Measurements from ENCODE around the gene ISL2. TPM values are rescaled to one million over a fixed set of nuclear protein-coding genes. Genes with fewer than 3 reads are reported as not detected.

The ISL2 gene
- total RNA-seq, 4 donors from 2014 or later = 0.67 to 11.6 TPM; not detected in 2

- Histone ChIP-seq H3K27ac (no peak overlapping the region), H3K9me3 (no peaks in the 10 kb centered on the region), H3K27me3 (peaks cover 0 to under 1% of the 10 kb centered on the region in 2 donors), H3K4me3 (no peak overlapping the region), H3K36me3 (no peaks in the 10 kb centered on the region), H3K4me1 (no peaks in the 10 kb centered on the region)
- TF ChIP-seq CTCF (IDR thresholded peaks at IDR 0.05) (no peak), POLR2A (IDR thresholded peaks at IDR 0.05) (no peak)
- no peak for DNase-seq
These were observed 7.6 kb upstream of the ISL2 start for GRCh38 chr15:76328958-76329357.

- peaks cover 0 to 10% of the 10 kb centered on the region in 2 donors for H3K27me3 ChIP-seq
- H3K36me3 ChIP-seq = no peaks in the 10 kb centered on the region
- H3K4me3 ChIP-seq = no peak overlapping the region
- TF ChIP-seq POLR2A (IDR thresholded peaks at IDR 0.05) = no peak
- peak in 4 of 6 experiments; percentile 29 to 58 (median 41) for TF ChIP-seq CTCF (IDR thresholded peaks at IDR 0.05)
- no peak overlapping the region for H3K27ac ChIP-seq
- DNase-seq = peak in 1 of 3 donors; percentile 69
- H3K4me1 ChIP-seq = peaks cover 0 to 1% (median 0%) of the 10 kb centered on the region in 4 donors
- H3K9me3 ChIP-seq = no peaks in the 10 kb centered on the region
These were observed 6.4 kb upstream of the ISL2 start for GRCh38 chr15:76330080-76330680.

- no peak for DNase-seq
- H3K9me3 ChIP-seq = peaks cover 0 to 6% (median 0%) of the 10 kb centered on the region in 4 donors
- no peak overlapping the region for H3K4me3 ChIP-seq
- H3K36me3 ChIP-seq = no peaks in the 10 kb centered on the region
- H3K27ac ChIP-seq = no peak overlapping the region
- H3K4me1 ChIP-seq = peaks cover 0 to 26% (median 16%) of the 10 kb centered on the region in 4 donors
- no peak for TF ChIP-seq POLR2A (IDR thresholded peaks at IDR 0.05)
- peaks cover 0 to 30% of the 10 kb centered on the region in 2 donors for H3K27me3 ChIP-seq
These were observed 3.8 kb upstream of the ISL2 start for GRCh38 chr15:76332796-76333195.

- TF ChIP-seq POLR2A (IDR thresholded peaks at IDR 0.05) (no peak), CTCF (IDR thresholded peaks at IDR 0.05) (no peak)
- no peak overlapping the region for H3K4me3 ChIP-seq
- no peaks in the 10 kb centered on the region for H3K36me3 ChIP-seq
- H3K4me1 ChIP-seq = peaks cover 0 to 31% (median 20%) of the 10 kb centered on the region in 4 donors
- peaks cover 0 to 36% of the 10 kb centered on the region in 2 donors for H3K27me3 ChIP-seq
- no peak for DNase-seq
- peaks cover 0 to 9% (median 0%) of the 10 kb centered on the region in 4 donors for H3K9me3 ChIP-seq
- no peak overlapping the region for H3K27ac ChIP-seq
These were observed 3.3 kb upstream of the ISL2 start for GRCh38 chr15:76333309-76333708.

GRCh38 chr15:76333720-76334437 is 2.7 kb upstream of the ISL2 start:
- no peak for DNase-seq
- no peak overlapping the region for H3K4me3 ChIP-seq
- peaks cover 0 to 40% of the 10 kb centered on the region in 2 donors for H3K27me3 ChIP-seq
- H3K36me3 ChIP-seq = no peaks in the 10 kb centered on the region
- H3K4me1 ChIP-seq = peaks cover 0 to 35% (median 21%) of the 10 kb centered on the region in 4 donors
- TF ChIP-seq CTCF (IDR thresholded peaks at IDR 0.05) = peak in 3 of 6 experiments; percentile 24 to 32 (median 28)
- no peak for TF ChIP-seq POLR2A (IDR thresholded peaks at IDR 0.05)
- H3K9me3 ChIP-seq = peaks cover 0 to 9% (median 0%) of the 10 kb centered on the region in 4 donors
- H3K27ac ChIP-seq = no peak overlapping the region

All from Peyer's patch (tissue), 4 donors.